22Rv1 (cell line): ENCODE measurements around the gene PTX4.

Source experiments
- CTCF ChIP-seq: fragments of 450-650 bp; IDR thresholded peaks from 2 replicates; pipeline ENCODE4 v1.5.1; 2017; ENCODE audit warnings: mild to moderate bottlenecking
- ZFX ChIP-seq: fragments of 450-650 bp; IDR thresholded peaks from 2 replicates; pipeline ENCODE4 v1.6.1; 2017; ENCODE audit warnings: antibody characterized with exemption, borderline replicate concordance

- TF ChIP-seq CTCF: no peak
- TF ChIP-seq ZFX: no peak
These were observed 42.8 kb upstream of the PTX4 start for GRCh38 chr16:1531638-1531910.
